HFF-Myc (cell line): ENCODE data around the gene MSANTD2.

Source experiments
- DNase-seq: peaks from one replicate; pipeline ENCODE4 v3.0.0-alpha.2; 2011; ENCODE audit warnings: low read depth; ENCODE audit errors: extremely low read depth
- H3K4me3 ChIP-seq: replicated peaks from 2 replicates; pipeline ENCODE4 v1.5.1; 2011; ENCODE audit warnings: low read depth, mild to moderate bottlenecking, control low read depth, low read length
- TF ChIP-seq, protein P1 (sequence below): IDR thresholded peaks from 2 replicates; pipeline ENCODE4 v1.5.1; 2012; ENCODE audit warnings: mild to moderate bottlenecking, low read depth, low read length, control low read depth; ENCODE audit errors: missing control alignments

The MSANTD2 gene

DNA sequence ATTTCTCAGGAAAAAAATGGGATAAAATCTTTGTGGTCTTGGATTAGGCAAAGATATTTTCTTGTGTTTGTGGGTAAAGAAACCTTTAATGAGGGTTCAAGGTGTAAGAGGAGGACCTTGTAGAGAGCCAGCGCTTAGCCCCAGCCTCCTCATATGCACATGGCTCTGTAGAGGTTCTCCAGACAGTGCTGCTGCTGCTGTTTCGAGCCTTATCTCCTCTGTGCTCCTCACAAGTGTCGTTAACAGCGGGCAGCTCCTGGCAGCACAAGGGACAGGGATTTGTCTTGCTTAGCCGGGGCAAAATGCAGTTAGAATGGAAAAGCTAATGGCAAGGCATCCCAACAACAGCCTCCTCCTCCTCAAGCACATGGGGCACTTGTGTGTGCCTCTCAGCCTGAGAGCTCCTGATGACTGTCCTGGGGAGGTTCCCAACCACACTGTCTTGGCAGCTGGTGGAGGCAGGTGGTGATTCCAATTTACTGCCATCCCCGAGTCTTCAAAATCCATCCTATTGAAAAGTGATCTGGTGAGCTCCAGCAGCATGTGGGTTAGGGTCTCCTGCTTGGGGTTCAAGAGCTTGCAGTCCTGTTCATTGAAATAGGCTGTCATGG, 7.6 kb upstream of the MSANTD2 start:
- TF ChIP-seq, protein P1, sequence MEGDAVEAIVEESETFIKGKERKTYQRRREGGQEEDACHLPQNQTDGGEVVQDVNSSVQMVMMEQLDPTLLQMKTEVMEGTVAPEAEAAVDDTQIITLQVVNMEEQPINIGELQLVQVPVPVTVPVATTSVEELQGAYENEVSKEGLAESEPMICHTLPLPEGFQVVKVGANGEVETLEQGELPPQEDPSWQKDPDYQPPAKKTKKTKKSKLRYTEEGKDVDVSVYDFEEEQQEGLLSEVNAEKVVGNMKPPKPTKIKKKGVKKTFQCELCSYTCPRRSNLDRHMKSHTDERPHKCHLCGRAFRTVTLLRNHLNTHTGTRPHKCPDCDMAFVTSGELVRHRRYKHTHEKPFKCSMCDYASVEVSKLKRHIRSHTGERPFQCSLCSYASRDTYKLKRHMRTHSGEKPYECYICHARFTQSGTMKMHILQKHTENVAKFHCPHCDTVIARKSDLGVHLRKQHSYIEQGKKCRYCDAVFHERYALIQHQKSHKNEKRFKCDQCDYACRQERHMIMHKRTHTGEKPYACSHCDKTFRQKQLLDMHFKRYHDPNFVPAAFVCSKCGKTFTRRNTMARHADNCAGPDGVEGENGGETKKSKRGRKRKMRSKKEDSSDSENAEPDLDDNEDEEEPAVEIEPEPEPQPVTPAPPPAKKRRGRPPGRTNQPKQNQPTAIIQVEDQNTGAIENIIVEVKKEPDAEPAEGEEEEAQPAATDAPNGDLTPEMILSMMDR, result no peak
- no peak for DNase-seq
- no peak overlapping the region for H3K4me3 ChIP-seq

DNA sequence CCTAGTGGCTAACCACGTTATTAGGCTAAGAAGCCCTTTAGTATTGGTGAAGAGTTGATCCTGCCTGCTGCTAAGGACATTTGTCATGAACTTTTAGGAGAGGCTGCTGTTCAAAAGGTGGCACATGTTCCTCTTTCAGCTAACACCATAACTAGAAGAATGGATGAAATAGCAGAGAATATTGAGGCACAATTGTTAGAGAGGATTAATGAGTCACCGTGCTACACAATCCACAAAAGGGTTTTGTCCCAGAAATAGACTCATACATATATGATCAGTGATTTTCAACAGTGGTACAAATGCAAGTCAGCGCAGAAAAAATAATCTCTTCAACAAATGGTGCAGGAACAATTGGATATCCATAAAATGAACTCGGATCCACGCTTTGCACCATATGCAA, 7.0 kb upstream of the MSANTD2 start:
- no peak for DNase-seq
- H3K4me3 ChIP-seq, result no peak overlapping the region
- TF ChIP-seq, protein P1, result no peak

DNA sequence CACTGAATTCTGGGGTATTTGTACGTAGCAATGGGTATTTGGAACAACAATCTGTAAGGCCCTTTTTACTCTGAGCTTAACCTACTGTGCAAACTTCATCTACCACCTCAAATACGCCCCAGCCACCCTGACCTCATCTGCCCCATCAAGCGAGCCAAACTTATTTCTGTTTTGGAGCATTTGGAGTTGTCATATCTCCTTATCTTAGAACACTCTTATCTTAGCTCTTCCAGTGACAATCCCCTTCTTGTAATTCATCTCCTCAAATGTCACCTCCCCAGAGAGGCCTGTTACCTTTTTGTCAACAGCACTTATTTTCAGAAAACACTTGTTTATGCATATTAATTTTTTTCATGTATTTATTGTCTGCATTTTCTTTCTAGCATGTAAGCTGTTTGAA, 4.7 kb upstream of the MSANTD2 start:
- no peak for DNase-seq
- TF ChIP-seq, protein P1, result no peak
- no peak overlapping the region for H3K4me3 ChIP-seq

DNA sequence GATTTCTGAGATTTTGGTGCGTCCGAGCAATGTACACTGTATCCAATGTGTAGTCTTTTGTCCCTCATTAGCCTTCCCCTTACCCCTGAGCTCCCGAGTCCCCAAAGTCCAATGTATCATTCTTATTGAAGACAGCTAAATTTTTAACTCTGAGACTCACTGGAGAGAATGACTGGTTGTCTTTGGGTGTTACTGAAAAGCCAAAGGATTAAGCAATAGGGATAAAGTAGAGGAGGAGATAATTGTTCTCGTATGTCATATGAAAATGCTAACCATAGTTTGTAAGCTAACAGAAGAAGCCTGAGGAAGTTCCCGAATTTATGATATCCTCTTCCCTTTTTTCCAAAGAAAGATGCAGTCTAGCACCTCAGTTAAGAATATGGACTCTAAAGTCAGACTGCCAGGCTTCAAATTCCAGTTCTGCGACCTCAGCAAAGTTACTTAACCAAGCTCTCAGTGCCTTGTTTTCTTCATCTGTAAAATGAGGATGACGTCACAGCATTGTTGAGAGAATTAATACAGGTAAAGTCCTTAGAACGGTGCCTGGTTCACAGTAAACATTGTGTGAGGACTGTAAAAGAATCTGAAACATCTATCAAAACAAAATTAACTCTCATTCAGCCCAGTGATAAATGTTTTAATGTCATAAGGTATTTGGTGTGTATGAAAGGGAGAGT, 1.6 kb upstream of the MSANTD2 start:
- no peak for DNase-seq
- TF ChIP-seq, protein P1, result no peak
- H3K4me3 ChIP-seq, result no peak overlapping the region

DNA sequence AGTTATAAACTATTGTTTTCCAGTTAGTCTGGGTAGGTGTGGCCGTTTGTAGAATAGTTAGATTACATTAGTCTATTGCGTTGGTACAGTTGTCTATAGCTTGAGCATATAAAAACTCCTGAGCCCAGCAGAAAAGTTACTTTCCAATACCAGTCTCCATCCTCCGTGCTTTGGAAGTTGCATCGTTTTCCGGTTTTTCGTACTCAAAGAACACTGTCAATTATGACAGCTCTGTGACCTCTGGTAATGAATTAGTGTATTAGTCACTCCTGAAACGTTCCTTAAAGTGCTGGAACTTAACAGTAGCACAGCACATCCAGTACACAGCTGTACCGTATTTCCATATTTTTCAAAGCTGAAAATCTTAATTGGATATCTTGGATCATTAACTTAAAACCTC, 808 bp upstream of the MSANTD2 start:
- DNase-seq, result no peak
- TF ChIP-seq, protein P1, result no peak
- peak overlapping the region; percentile 75 for H3K4me3 ChIP-seq

DNA sequence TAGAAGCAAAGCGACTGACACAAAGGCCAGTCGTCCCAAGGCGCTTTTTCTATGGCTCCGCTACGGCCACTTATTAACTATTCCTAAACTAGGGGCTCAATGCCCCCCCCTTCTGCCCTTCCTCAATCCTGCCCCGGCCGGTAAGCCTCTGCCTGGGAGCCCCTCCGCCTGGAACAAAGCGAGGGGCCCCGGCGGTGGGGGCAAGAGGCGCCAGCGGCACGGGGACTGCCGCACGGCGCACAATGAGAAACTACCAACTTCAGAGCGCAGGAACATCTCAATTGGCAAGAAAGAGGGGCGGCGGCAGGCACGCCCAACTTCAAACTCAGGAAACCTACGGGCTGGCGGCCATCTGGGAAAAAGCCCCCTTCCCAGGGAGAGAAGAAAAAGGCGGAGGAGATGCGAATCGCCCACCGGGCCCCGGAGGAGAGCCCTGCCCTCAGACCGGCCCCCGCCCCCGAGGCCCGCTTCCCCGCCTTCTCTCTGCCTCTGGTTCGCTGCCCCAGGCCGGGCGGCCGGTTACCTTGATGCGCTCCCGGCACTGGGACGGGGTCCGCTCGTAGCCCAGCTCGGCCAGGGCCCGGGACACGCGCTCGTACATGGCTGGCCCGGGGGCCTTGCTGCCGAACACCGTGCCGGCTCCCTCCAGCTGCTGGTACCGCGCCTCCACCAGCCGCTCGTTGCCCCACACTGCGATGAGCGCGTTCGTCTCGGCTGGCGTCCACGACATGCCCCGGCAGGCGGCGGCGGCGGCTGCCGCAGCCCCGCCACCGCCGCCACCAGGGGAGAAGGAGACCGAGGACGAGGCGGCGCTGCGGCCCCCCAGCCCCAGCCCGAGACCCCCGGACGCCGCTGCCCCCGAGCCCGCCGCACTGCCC, 619 bp downstream of the MSANTD2 start:
- TF ChIP-seq, protein P1, result no peak
- no peak for DNase-seq
- peak overlapping the region; percentile 75 for H3K4me3 ChIP-seq
